Stimulated activated CD4-positive, alpha-beta T cell treated with anti-CD3 and anti-CD28 coated beads, Interleukin-12 subunit alpha, Interleukin-12 subunit beta, amount 100 ng/mL, for 4 hours (primary cell): ENCODE results near the gene ACYP2.
"Not testable (repeated sequence)": the region's sequence is repeated elsewhere in the genome, so short reads cannot be mapped to it uniquely, and the experiment has no call there.

Experiments
- DNase-seq: peaks from one replicate; pipeline ENCODE4 v3.0.0-alpha.2; 2020

Gene ACYP2

GRCh38 chr2:54115284-54116137, at the start of gene ACYP2:
TSS of gene ACYP2 (plus strand) at chr2:54115615.
- peak; percentile 92 for DNase-seq

- no peak for DNase-seq
These were observed 49.5 kb upstream of the ACYP2 start for GRCh38 chr2:54065891-54066290.

GRCh38 chr2:54067851-54068375, 47.5 kb upstream of the ACYP2 start:
- DNase-seq = no peak

GRCh38 chr2:54072483-54072882, 42.9 kb upstream of the ACYP2 start:
- not testable (repeated sequence) for DNase-seq

- DNase-seq = no peak
These were observed 41.6 kb upstream of the ACYP2 start for GRCh38 chr2:54073796-54074195.

- DNase-seq = no peak
These were observed 40.6 kb upstream of the ACYP2 start for GRCh38 chr2:54074606-54075341.

- no peak for DNase-seq
These were observed 38.8 kb upstream of the ACYP2 start for GRCh38 chr2:54076586-54076985.

- DNase-seq = no peak
These were observed 38.1 kb upstream of the ACYP2 start for GRCh38 chr2:54077088-54077900.

GRCh38 chr2:54079331-54079730, 36.1 kb upstream of the ACYP2 start:
- no peak for DNase-seq

GRCh38 chr2:54081574-54081973, 33.8 kb upstream of the ACYP2 start:
- DNase-seq = no peak

- no peak for DNase-seq
These were observed 32.4 kb upstream of the ACYP2 start for GRCh38 chr2:54083021-54083420.

GRCh38 chr2:54083445-54083844, 32.0 kb upstream of the ACYP2 start:
- DNase-seq = no peak

- no peak for DNase-seq
These were observed 30.8 kb upstream of the ACYP2 start for GRCh38 chr2:54084600-54084999.

- DNase-seq = no peak
These were observed 30.3 kb upstream of the ACYP2 start for GRCh38 chr2:54085069-54085468.

- no peak for DNase-seq
These were observed 29.3 kb upstream of the ACYP2 start for GRCh38 chr2:54086157-54086556.

GRCh38 chr2:54088191-54088634, 27.2 kb upstream of the ACYP2 start:
- DNase-seq = no peak

GRCh38 chr2:54088719-54089118, 26.7 kb upstream of the ACYP2 start:
- DNase-seq = no peak

- DNase-seq = no peak
These were observed 24.8 kb upstream of the ACYP2 start for GRCh38 chr2:54090521-54091117.

- no peak for DNase-seq
These were observed 22.5 kb upstream of the ACYP2 start for GRCh38 chr2:54092940-54093339.

- not testable (repeated sequence) for DNase-seq
These were observed 20.0 kb upstream of the ACYP2 start for GRCh38 chr2:54095406-54095805.

- DNase-seq = not testable (repeated sequence)
These were observed 19.3 kb upstream of the ACYP2 start for GRCh38 chr2:54096141-54096540.

- DNase-seq = no peak
These were observed 18.3 kb upstream of the ACYP2 start for GRCh38 chr2:54097124-54097523.

- DNase-seq = no peak
These were observed 16.0 kb upstream of the ACYP2 start for GRCh38 chr2:54099370-54099769.
